ENCODE data around the gene ANHX.

The ANHX gene

GRCh38 chr12:133180669-133181068 lies 55.0 kb downstream of the ANHX start:
- no peak for TF ChIP-seq CTCF (IDR thresholded peaks at IDR 0.05; ENCODE audit: low read depth, low read length)
- DNase-seq (ENCODE audit: extremely low read depth, low read depth), result no peak

GRCh38 chr12:133174901-133175300 lies 60.8 kb downstream of the ANHX start:
- no peak for DNase-seq (ENCODE audit: extremely low read depth, low read depth)
- no peak for TF ChIP-seq CTCF (IDR thresholded peaks at IDR 0.05; ENCODE audit: low read depth, low read length)

GRCh38 chr12:133172491-133172890 lies 63.2 kb downstream of the ANHX start:
- DNase-seq (ENCODE audit: extremely low read depth, low read depth), result no peak
- TF ChIP-seq CTCF (IDR thresholded peaks at IDR 0.05; ENCODE audit: low read depth, low read length), result no peak

Data from AG09319 (cell line).